ENCODE data around the gene ITFG1. TPM values are rescaled to one million over a fixed set of nuclear protein-coding genes. Genes with fewer than 3 reads are reported as not detected.

ITFG1 gene
- total RNA-seq, 4 donors from 2014 or later: 12.9 to 100 (median 60.8) TPM

GRCh38 chr16:47317465-47318240 is 143.2 kb downstream of the ITFG1 start:
- intact Hi-C loops (cut with DNase I; ENCODE audit: low total_unique reads): no loop called here

DNA sequence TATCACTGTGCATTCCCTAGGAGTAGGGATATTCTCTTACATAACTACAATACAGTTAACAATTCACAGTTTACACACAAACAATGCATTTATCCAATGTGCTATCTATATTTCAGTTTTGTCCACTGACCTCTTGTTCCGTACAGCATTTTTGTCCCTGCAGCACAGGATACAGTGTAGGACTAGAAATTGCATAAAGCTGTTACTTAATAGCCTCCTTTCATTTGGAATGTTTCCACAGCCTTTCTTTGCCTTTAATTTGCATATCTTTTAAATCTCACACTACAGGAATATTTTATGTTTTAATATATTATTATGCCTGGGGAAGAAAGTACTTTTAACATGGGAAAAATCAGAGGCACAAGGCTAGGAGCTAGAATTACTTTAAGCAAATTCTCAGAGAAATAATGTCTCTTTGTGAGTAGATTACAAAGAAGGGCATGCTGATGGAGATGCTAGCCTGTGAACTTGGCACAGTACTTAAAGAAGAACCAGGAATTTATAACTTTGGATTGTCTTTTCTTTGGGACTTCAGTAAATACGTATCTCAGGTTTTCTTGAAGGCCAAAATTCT is 144.3 kb downstream of the ITFG1 start:
- in situ Hi-C loops (cut with MboI; ENCODE audit: low pct_ligation_motif_present in 1 of 4, low pct_unique_long_range_greater_than_20kb in 1 of 4, low sequenced_read_pairs in 3 of 4): no loop called here
- intact Hi-C loops (cut with DNase I; ENCODE audit: low total_unique reads): no loop called here
- no peaks in the 10 kb centered on the region for H3K36me3 ChIP-seq
- H3K27me3 ChIP-seq: no peaks in the 10 kb centered on the region
- no peaks in the 10 kb centered on the region for H3K4me1 ChIP-seq
- no peak for DNase-seq
- 75 to 83% methylated on average over 2 of the region's 2 CpGs for WGBS, 2 donors (ENCODE audit: low coverage in 1 of 2)
- no peak overlapping the region for H3K27ac ChIP-seq
- no peak for TF ChIP-seq POLR2A (IDR thresholded peaks at IDR 0.05)
- TF ChIP-seq EP300 (IDR thresholded peaks at IDR 0.05; ENCODE audit: low read depth): no peak
- TF ChIP-seq, protein P1, sequence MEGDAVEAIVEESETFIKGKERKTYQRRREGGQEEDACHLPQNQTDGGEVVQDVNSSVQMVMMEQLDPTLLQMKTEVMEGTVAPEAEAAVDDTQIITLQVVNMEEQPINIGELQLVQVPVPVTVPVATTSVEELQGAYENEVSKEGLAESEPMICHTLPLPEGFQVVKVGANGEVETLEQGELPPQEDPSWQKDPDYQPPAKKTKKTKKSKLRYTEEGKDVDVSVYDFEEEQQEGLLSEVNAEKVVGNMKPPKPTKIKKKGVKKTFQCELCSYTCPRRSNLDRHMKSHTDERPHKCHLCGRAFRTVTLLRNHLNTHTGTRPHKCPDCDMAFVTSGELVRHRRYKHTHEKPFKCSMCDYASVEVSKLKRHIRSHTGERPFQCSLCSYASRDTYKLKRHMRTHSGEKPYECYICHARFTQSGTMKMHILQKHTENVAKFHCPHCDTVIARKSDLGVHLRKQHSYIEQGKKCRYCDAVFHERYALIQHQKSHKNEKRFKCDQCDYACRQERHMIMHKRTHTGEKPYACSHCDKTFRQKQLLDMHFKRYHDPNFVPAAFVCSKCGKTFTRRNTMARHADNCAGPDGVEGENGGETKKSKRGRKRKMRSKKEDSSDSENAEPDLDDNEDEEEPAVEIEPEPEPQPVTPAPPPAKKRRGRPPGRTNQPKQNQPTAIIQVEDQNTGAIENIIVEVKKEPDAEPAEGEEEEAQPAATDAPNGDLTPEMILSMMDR (IDR thresholded peaks at IDR 0.05): no peak
- TF ChIP-seq POLR2AphosphoS5 (IDR thresholded peaks at IDR 0.05): no peak
- H3K9me3 ChIP-seq: no peaks in the 10 kb centered on the region
- no peak overlapping the region for H3K4me3 ChIP-seq

More at GRCh38 chr16:47317465-47318240, 143.2 kb downstream of the ITFG1 start:
- in situ Hi-C loops (cut with MboI; ENCODE audit: low pct_ligation_motif_present in 1 of 4, low pct_unique_long_range_greater_than_20kb in 1 of 4, low sequenced_read_pairs in 3 of 4): no loop called here
- Histone ChIP-seq H3K36me3 (no peaks in the 10 kb centered on the region), H3K27me3 (no peaks in the 10 kb centered on the region), H3K9me3 (no peaks in the 10 kb centered on the region), H3K4me3 (no peak overlapping the region), H3K4me1 (no peaks in the 10 kb centered on the region), H3K27ac (no peak overlapping the region)
- 84 to 86% methylated on average over 4 to 7 of the region's 7 CpGs for WGBS, 2 donors (ENCODE audit: low coverage in 1 of 2)
- DNase-seq: no peak
- TF ChIP-seq POLR2A (IDR thresholded peaks at IDR 0.05) (no peak), EP300 (IDR thresholded peaks at IDR 0.05; ENCODE audit: low read depth) (no peak), POLR2AphosphoS5 (IDR thresholded peaks at IDR 0.05) (no peak)
- TF ChIP-seq, protein P1 (IDR thresholded peaks at IDR 0.05): no peak

- intact Hi-C loops (cut with DNase I; ENCODE audit: low total_unique reads): no loop called here
- Histone ChIP-seq H3K27ac (no peak overlapping the region), H3K9me3 (no peaks in the 10 kb centered on the region), H3K4me1 (peaks cover 0 to 5% (median 0%) of the 10 kb centered on the region in 4 donors), H3K27me3 (no peaks in the 10 kb centered on the region), H3K36me3 (peaks cover 0 to 5% (median 0%) of the 10 kb centered on the region in 4 donors), H3K4me3 (no peak overlapping the region)
- TF ChIP-seq, protein P1 (IDR thresholded peaks at IDR 0.05): no peak
- TF ChIP-seq POLR2AphosphoS5 (IDR thresholded peaks at IDR 0.05) (no peak), EP300 (IDR thresholded peaks at IDR 0.05; ENCODE audit: low read depth) (no peak), POLR2A (IDR thresholded peaks at IDR 0.05) (no peak)
- in situ Hi-C loops (cut with MboI; ENCODE audit: low pct_ligation_motif_present in 1 of 4, low pct_unique_long_range_greater_than_20kb in 1 of 4, low sequenced_read_pairs in 3 of 4): no loop called here
- DNase-seq: no peak
- WGBS, 2 donors (ENCODE audit: low coverage in 1 of 2): 79 to 84% methylated on average over 6 to 8 of the region's 8 CpGs
These were observed 148.9 kb downstream of the ITFG1 start for GRCh38 chr16:47311738-47312505.

DNA sequence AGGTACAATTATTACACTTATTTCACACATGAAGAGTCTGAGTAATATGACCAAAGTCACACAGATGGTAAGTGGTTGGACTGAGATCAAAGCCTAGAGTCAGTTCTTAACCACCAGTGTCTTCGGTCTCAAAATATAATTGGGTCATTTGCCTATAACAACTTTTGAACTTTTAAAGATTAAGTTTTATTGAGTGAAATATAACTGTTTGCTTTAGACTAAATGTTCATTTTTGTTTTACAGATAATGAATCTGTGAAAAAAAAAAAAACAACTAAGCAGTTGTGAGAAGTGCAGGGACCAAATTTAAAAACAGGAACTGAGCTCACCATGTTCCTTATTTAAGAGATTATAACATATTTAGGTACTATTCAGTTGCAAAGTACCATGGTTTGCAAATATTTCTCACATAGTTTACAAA is 150.1 kb downstream of the ITFG1 start:
- intact Hi-C loops (cut with DNase I; ENCODE audit: low total_unique reads): no loop called here
- Histone ChIP-seq H3K27me3 (no peaks in the 10 kb centered on the region), H3K27ac (no peak overlapping the region), H3K36me3 (peaks cover 0 to 5% (median 0%) of the 10 kb centered on the region in 4 donors), H3K4me3 (no peak overlapping the region), H3K9me3 (no peaks in the 10 kb centered on the region), H3K4me1 (peaks cover 0 to 5% (median 0%) of the 10 kb centered on the region in 4 donors)
- in situ Hi-C loops (cut with MboI; ENCODE audit: low pct_ligation_motif_present in 1 of 4, low pct_unique_long_range_greater_than_20kb in 1 of 4, low sequenced_read_pairs in 3 of 4): no loop called here
- no peak for DNase-seq
- WGBS, 2 donors (ENCODE audit: low coverage in 1 of 2): 33 to 43% methylated on average over 1 of the region's 1 CpG
- TF ChIP-seq POLR2AphosphoS5 (IDR thresholded peaks at IDR 0.05) (no peak), POLR2A (IDR thresholded peaks at IDR 0.05) (no peak), EP300 (IDR thresholded peaks at IDR 0.05; ENCODE audit: low read depth) (no peak)
- TF ChIP-seq, protein P1 (IDR thresholded peaks at IDR 0.05): no peak

Measured in transverse colon (tissue), 4 donors.